CMK (cell line): ENCODE results near the gene LRRK1.

Source experiments
- DNase-seq: peaks from one replicate; pipeline ENCODE4 v3.0.0-alpha.2; 2010; ENCODE audit warnings: low read depth

LRRK1 gene

GRCh38 chr15:100918690-100919480, at the start of gene LRRK1:
TSS of gene LRRK1 (plus strand) at chr15:100919357. CDS start at chr15:100924633, 5,276 bp downstream.
- no peak for DNase-seq

GRCh38 chr15:100873029-100873677, 46.0 kb upstream of the LRRK1 start:
- peak; percentile 49 for DNase-seq

DNA sequence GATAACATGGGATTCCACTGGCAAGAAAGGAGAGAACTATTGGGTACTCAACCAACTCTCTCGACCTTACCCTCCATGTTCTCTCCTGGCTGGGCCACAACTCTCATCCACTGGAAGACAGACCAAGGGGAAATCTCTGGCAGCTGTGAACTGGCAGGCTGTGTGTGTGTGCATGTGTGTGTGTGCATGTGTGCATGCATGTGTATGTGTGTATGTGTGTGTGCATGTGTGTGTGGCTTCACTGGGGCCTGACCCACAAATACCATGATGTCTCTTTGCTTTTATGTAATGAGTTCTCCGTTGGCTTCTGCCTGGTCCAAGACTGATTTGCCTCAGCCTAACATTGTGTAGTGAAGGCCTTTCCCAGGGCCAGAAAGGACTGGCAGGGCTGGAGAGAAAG, 43.7 kb upstream of the LRRK1 start:
- no peak for DNase-seq

GRCh38 chr15:100875976-100876375, 43.2 kb upstream of the LRRK1 start:
- no peak for DNase-seq

GRCh38 chr15:100877551-100877950, 41.6 kb upstream of the LRRK1 start:
- DNase-seq = no peak

DNA sequence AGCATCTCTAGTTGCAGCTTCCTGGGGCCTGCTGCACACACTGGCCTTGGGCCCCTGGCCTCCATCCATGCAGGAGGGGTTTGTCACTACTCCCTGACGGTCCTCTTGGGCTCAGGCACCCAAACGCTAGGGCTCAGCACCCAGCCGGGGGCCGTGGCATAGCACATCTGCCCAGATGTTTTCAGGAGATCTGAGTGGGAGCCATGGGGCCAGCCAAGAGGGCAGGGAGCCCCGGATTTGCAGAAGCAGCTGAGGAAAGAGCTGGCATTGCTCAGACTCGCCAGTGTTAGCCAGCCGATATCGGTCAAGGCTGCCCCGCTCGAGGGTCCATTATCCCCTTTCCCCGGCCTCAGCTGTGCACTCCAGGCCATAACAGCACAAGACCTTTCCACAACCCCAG, 41.0 kb upstream of the LRRK1 start:
- no peak for DNase-seq

- DNase-seq = no peak
Observed at GRCh38 chr15:100878648-100879047, 40.5 kb upstream of the LRRK1 start.

DNA sequence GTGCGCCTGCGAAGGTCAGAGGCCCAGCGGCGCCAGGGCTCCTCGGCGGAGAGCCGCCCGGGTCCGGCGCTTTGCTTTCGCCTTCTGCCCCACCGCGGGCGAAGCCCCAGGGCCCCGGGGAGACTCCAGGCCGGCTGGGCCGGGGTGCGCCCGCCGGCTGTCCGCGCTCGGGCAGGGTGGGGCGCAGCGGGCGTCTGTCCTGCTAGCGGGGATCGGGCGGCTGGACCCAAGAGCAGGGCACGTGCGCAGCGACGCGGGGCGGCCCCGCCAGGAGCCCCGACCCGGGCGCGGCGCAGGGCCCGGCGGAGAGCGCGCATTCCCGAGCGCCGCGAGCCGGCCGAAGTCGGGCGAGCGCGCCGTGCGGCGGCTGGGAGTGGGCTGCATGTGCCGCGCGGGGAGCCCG, 40.1 kb upstream of the LRRK1 start:
- DNase-seq = no peak

- no peak for DNase-seq
Observed at GRCh38 chr15:100879464-100880138, 39.6 kb upstream of the LRRK1 start, which contains the start of gene ALDH1A3. TSS of gene ALDH1A3 (plus strand) at chr15:100879831. CDS start at chr15:100879908, 77 bp downstream.

- DNase-seq = no peak
Observed at GRCh38 chr15:100880139-100880896, 38.8 kb upstream of the LRRK1 start.

DNA sequence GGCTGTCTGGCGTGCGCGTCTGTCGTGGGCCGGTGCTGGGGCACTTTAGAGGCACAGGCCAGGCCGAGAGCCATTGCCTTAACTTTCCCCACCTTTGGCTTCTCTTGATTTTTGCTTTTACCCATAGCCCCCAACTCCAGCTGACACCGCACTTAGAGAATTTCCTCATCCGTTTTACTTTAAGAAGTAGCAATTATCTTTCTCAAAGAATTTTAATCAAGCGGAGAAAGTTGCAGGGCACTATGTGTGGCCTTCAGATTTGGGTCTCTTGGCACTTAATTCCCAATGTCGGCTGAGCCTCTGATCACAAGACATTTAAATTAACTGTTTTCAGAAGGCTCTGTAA, 38.3 kb upstream of the LRRK1 start:
- no peak for DNase-seq

GRCh38 chr15:100881573-100882336, 37.4 kb upstream of the LRRK1 start:
- DNase-seq = no peak

- DNase-seq = no peak
Observed at GRCh38 chr15:100885116-100885515, 34.0 kb upstream of the LRRK1 start.

- DNase-seq = no peak
Observed at GRCh38 chr15:100885811-100886210, 33.3 kb upstream of the LRRK1 start.

- no peak for DNase-seq
Observed at GRCh38 chr15:100887211-100887913, 31.8 kb upstream of the LRRK1 start.

GRCh38 chr15:100889385-100890050, 29.6 kb upstream of the LRRK1 start:
- no peak for DNase-seq

DNA sequence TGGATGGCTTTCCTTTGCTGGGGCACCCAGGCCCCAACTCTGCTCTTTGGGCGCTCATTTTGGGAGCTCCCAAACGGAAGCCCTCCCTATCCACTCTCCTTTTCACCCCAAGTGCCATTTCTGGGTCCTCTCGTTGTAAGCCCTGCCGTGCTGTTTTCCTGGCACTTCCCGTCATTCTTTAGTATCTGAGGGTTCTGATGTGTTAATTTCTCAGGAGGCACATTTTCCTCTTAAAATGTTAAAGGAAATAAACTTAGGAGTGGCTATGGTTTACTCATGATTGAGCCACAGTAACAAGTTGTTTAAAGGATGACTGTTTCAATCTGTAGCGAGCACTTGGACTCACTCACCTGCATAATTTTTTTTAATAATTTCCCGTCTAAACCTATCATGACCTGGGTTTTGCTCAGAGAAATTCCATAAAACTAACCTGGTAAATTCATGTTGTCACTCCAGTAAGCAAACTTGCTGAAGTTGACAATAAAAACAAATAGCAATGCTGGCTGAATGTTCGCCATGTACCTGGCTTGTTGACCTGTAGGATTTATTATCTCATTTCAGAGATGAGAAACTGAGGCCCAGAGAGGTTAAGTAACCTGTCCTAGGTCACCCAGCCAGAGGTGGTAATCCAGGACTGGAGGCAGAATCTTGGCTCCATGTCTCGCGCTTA, 29.0 kb upstream of the LRRK1 start:
- no peak for DNase-seq

DNA sequence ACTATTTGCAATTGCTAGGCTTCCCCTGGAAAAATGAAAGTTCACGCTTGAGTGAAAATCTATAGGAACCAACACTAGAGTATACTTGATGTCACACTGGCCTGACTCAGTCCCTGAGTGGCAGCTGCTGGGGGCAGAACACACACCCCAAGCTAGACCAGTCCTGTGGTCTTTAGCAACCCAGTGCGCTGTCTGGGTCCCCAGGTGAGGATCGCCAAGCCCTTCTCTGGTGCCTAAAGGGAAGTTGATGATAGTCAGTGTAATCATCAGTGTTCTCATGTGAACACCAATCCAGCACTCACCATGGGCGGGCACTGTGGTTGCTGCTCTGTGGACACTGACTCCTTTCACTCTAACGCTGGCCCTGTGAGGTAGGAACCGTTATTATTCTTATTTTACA, 28.3 kb upstream of the LRRK1 start:
- DNase-seq = no peak

DNA sequence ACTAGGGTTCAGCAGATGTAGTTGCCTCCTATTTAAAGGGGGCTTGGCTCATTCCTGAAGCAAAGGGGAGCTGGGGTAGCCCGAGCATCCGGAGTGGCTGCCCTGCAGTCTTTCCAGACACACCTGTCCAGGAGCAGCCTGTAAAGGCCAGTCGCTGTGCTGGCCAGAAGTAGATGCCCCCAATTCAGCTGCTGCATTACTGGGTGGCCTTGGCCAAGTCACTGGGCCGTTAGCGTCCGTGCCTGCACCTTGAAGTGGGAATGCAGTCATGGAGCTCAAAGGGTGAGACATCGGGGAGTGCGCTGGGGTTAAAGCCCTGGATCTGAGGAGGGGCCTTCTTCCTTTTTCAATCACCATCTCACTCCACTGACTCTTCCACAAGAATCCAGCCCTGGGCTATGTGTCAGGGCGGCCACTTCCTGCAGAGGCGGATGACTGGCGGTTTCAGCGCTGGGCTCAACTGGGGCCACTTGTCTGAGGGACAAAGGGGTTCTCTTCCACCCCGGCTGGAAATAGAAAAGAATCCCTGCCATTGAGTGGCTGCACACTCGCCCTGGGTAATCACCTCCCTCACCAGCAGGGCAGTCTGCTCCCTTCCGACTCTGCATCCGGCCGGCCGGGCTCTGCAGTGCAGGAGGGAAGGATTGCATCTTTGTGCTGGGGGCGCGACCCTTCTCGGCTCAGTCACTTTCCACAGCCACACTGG, 27.7 kb upstream of the LRRK1 start:
- no peak for DNase-seq
